HG03280 (cell line): ENCODE data around the gene SAMD14.

Source experiments
- ATAC-seq: cut with Tn5 transposase; IDR thresholded peaks from one replicate; pipeline ENCODE4 v1.9.1; 2021; ENCODE audit warnings: mild to moderate bottlenecking, moderate library complexity; ENCODE audit not compliant: unreplicated experiment

The SAMD14 gene

GRCh38 chr17:50129728-50130558, at the start of gene SAMD14:
Gene SAMD14 (minus strand): TSS chr17:50130160. CDS start chr17:50124959, 5,201 bp downstream.
- ATAC-seq, result no peak

GRCh38 chr17:50177983-50178834, 48.2 kb upstream of the SAMD14 start:
- ATAC-seq, result no peak

- no peak for ATAC-seq
Measured at GRCh38 chr17:50177476-50177875, 47.5 kb upstream of the SAMD14 start.

- ATAC-seq, result no peak
Measured at GRCh38 chr17:50176559-50177357, 46.8 kb upstream of the SAMD14 start.

- ATAC-seq, result no peak
Measured at GRCh38 chr17:50175035-50175807, 45.3 kb upstream of the SAMD14 start.

- ATAC-seq, result no peak
Measured at GRCh38 chr17:50174444-50174843, 44.5 kb upstream of the SAMD14 start.

GRCh38 chr17:50173335-50173941, 43.5 kb upstream of the SAMD14 start:
- no peak for ATAC-seq

- ATAC-seq, result no peak
Measured at GRCh38 chr17:50172936-50173334, 43.0 kb upstream of the SAMD14 start.

- no peak for ATAC-seq
Measured at GRCh38 chr17:50172130-50172529, 42.2 kb upstream of the SAMD14 start.

- no peak for ATAC-seq
Measured at GRCh38 chr17:50171371-50172071, 41.6 kb upstream of the SAMD14 start.

GRCh38 chr17:50170662-50171370, 40.9 kb upstream of the SAMD14 start:
- ATAC-seq, result no peak

- ATAC-seq, result no peak
Measured at GRCh38 chr17:50169881-50170459, 40.0 kb upstream of the SAMD14 start.

- no peak for ATAC-seq
Measured at GRCh38 chr17:50169121-50169764, 39.3 kb upstream of the SAMD14 start.

- ATAC-seq, result no peak
Measured at GRCh38 chr17:50168319-50168718, 38.4 kb upstream of the SAMD14 start.

- no peak for ATAC-seq
Measured at GRCh38 chr17:50167371-50167770, 37.4 kb upstream of the SAMD14 start.

GRCh38 chr17:50166518-50167181, 36.7 kb upstream of the SAMD14 start:
- ATAC-seq, result no peak

GRCh38 chr17:50165867-50166517, 36.0 kb upstream of the SAMD14 start, which contains the start of gene SGCA:
Gene SGCA (plus strand): TSS chr17:50166005. CDS start chr17:50166041, 36 bp downstream.
- ATAC-seq, result no peak
